CD4-positive, alpha-beta T cell (primary cell): ENCODE results near the gene SH3BGR. TPM values are rescaled to one million over a fixed set of nuclear protein-coding genes. Genes with fewer than 3 reads are reported as not detected.

ENCODE experiments used
- ATAC-seq: fragments of 200-7000 bp; cut with Tn5 transposase; one replicate; pipeline ENCODE4 v1.10.0; 2022; ENCODE audit warnings: mild to moderate bottlenecking; ENCODE audit not compliant: poor library complexity
- CTCF ChIA-PET: fragments of 350-600 bp; sonication (Branson Sonifier 250); formaldehyde crosslinking; loops from one replicate; lab custom pipeline; 2021; ENCODE audit warnings: antibody characterized with exemption, inconsistent platforms; lab: Charles Lee
- POLR2A ChIA-PET: fragments of 350-600 bp; sonication (Branson Sonifier 250); formaldehyde crosslinking; loops from one replicate; lab custom pipeline; 2021; ENCODE audit warnings: antibody characterized with exemption, inconsistent platforms; lab: Charles Lee
- DNase-seq, 14 experiments: peaks; one replicate each; pipeline ENCODE4 v3.0.0-alpha.2; 2013 to 2020; ENCODE audit warnings: mixed read lengths in 2 of 14
- H3K27ac ChIP-seq, 2 donors: one replicate each; pipeline versions ENCODE4 v1.5.1 to v1.7.0; 2013; ENCODE audit warnings: low read length in 2 of 2, low read depth in 1 of 2, mild to moderate bottlenecking in 1 of 2
- H3K27me3 ChIP-seq, 2 experiments: 1 replicate in 1 of 2; 2 replicates in 1 of 2; pipeline versions ENCODE4 v1.6.1 to v1.7.0; 2013; ENCODE audit warnings: low read length in 2 of 2, control low read depth in 1 of 2, mild to moderate bottlenecking in 1 of 2, moderate library complexity in 1 of 2; ENCODE audit not compliant: insufficient read depth in 2 of 2, control insufficient read depth in 1 of 2
- H3K36me3 ChIP-seq: one replicate; pipeline ENCODE4 v1.6.1; 2013; ENCODE audit warnings: low read length, control low read depth; ENCODE audit not compliant: insufficient read depth
- H3K4me1 ChIP-seq: one replicate; pipeline ENCODE4 v1.6.1; 2013; ENCODE audit warnings: low read length, control low read depth; ENCODE audit not compliant: insufficient read depth
- H3K4me3 ChIP-seq: one replicate; pipeline ENCODE4 v1.5.1; 2013; ENCODE audit warnings: mild to moderate bottlenecking, low read length, moderate library complexity
- H3K9me3 ChIP-seq, 2 experiments: 1 replicate in 1 of 2; 2 replicates in 1 of 2; pipeline versions ENCODE4 v1.6.1 to v1.7.0; 2013; ENCODE audit warnings: low read length in 2 of 2, mild to moderate bottlenecking in 2 of 2, control low read depth in 1 of 2, moderate library complexity in 1 of 2; ENCODE audit not compliant: control insufficient read depth in 1 of 2, insufficient read depth in 1 of 2
- H3K27ac Mint-ChIP-seq: one replicate; pipeline ENCODE4 v1.8.0; 2020; ENCODE audit warnings: mixed read lengths
- H3K27me3 Mint-ChIP-seq: one replicate; pipeline ENCODE4 v1.8.0; 2021; ENCODE audit warnings: mixed read lengths
- H3K36me3 Mint-ChIP-seq: one replicate; pipeline ENCODE4 v1.8.0; 2021; ENCODE audit warnings: low read depth, mixed read lengths
- H3K4me1 Mint-ChIP-seq: one replicate; pipeline ENCODE4 v1.8.0; 2021; ENCODE audit warnings: low read depth, mixed read lengths
- H3K4me3 Mint-ChIP-seq: one replicate; pipeline ENCODE4 v1.8.0; 2020; ENCODE audit warnings: mild to moderate bottlenecking, mixed read lengths
- H3K9me3 Mint-ChIP-seq: one replicate; pipeline ENCODE4 v1.8.0; 2020; ENCODE audit warnings: mixed read lengths
- CTCF ChIP-seq: fragments of 200-600 bp; IDR thresholded peaks from one replicate; pipeline ENCODE4 v1.8.0; 2022; ENCODE audit warnings: antibody characterized with exemption, mild to moderate bottlenecking
- intact Hi-C, 2 experiments: fragments of 100-400 bp; cut with DNase I in 1 of 2; cut with micrococcal nuclease in 1 of 2; formaldehyde crosslinking; loops; one replicate each; pipeline versions ENCODE4 v1.15.1 to v1.9.0; 2023 to 2025; cut with DNase I, micrococcal nuclease
- microRNA-seq: library from miRNA; unstranded; fragments of <30 nt; microRNA quantifications from one replicate; pipeline ENCODE4 v1.2.0, GENCODE V29; 2021; ENCODE audit warnings: borderline microRNAs expressed, borderline replicate concordance
- total RNA-seq, 174 experiments: library from RNA in 2 of 174; stranded (reverse) in 2 of 174; gene quantifications; one replicate each; pipeline ENCODE4 v1.2.3 and lab custom pipeline; 2021 to 2026

Gene SH3BGR
- total RNA-seq, 2 experiments from 2014 or later, result 0.63 to 0.87 TPM

- Histone ChIP-seq H3K4me3 (no peak overlapping the region), H3K4me1 (no peaks in the 10 kb centered on the region), H3K27ac (no peak overlapping the region), H3K36me3 (no peaks in the 10 kb centered on the region), H3K9me3 (peaks cover 0 to 4% of the 10 kb centered on the region in 2 experiments), H3K27me3 (peaks cover 0 to under 1% of the 10 kb centered on the region in 2 experiments)
- ChIA-PET CTCF (no interaction called here), POLR2A (no interaction called here)
- no peak for ATAC-seq
- intact Hi-C loops, result no loop called here
- no peak for DNase-seq
- Mint-ChIP-seq H3K27ac (no peak overlapping the region), H3K27me3 (peaks cover 11% of the 10 kb centered on the region), H3K4me1 (no peaks in the 10 kb centered on the region), H3K9me3 (peaks cover 2% of the 10 kb centered on the region), H3K4me3 (no peak overlapping the region), H3K36me3 (no peaks in the 10 kb centered on the region)
- TF ChIP-seq CTCF, result no peak
These were observed 111.3 kb downstream of the SH3BGR start for GRCh38 chr21:39562791-39563770.

GRCh38 chr21:39564200-39564599, 112.4 kb downstream of the SH3BGR start:
- ATAC-seq, result no peak
- H3K4me1 Mint-ChIP-seq, result no peaks in the 10 kb centered on the region
- DNase-seq, result no peak
- POLR2A ChIA-PET, result no interaction called here
- peaks cover 0 to 3% of the 10 kb centered on the region in 2 experiments for H3K9me3 ChIP-seq
- TF ChIP-seq CTCF, result no peak
- peaks cover 0 to 2% of the 10 kb centered on the region in 2 experiments for H3K27me3 ChIP-seq
- H3K4me3 Mint-ChIP-seq, result no peak overlapping the region
- intact Hi-C loops, result no loop called here
- H3K4me3 ChIP-seq, result no peak overlapping the region
- no peaks in the 10 kb centered on the region for H3K9me3 Mint-ChIP-seq
- H3K27ac Mint-ChIP-seq, result no peak overlapping the region
- no peaks in the 10 kb centered on the region for H3K4me1 ChIP-seq
- H3K36me3 Mint-ChIP-seq, result no peaks in the 10 kb centered on the region
- H3K27ac ChIP-seq, result no peak overlapping the region
- no peaks in the 10 kb centered on the region for H3K36me3 ChIP-seq
- CTCF ChIA-PET, result no interaction called here
- H3K27me3 Mint-ChIP-seq, result peaks cover 4% of the 10 kb centered on the region

Small RNAs within 50 kb of the gene (microRNA-seq; reads per million reads assigned to microRNA genes)
- not detected for gene MIR6508

Other genes with a start within 250 kb of the SH3BGR start
- gene BRWD1, start 138.3 kb upstream of the SH3BGR start, total RNA-seq, result 10 to 100 TPM; 84.7 to 92.2 TPM
- 100 to 1,000 TPM; 256 to 262 TPM for gene HMGN1, start 102.9 kb upstream of the SH3BGR start, total RNA-seq
- under 1 TPM in 1 of 2 experiments, not detected in 1; 0.17 TPM for gene LCA5L, start 6.2 kb upstream of the SH3BGR start, total RNA-seq
- gene B3GALT5, start 161.0 kb downstream of the SH3BGR start, total RNA-seq, result not detected